Liver (tissue), 3 donors: ENCODE results near the gene ZSWIM6.

Source experiments
- GABPA ChIP-seq, 2 donors: IDR thresholded peaks in 1 of 2; conservative IDR thresholded peaks in 1 of 2; 2 replicates each; pipeline ENCODE4 v1.6.1; 2016; ENCODE audit warnings: antibody characterized with exemption in 2 of 2, mild to moderate bottlenecking in 1 of 2, moderate library complexity in 1 of 2
- JUND ChIP-seq, 2 donors: IDR thresholded peaks; 2 replicates each; pipeline ENCODE4 v1.6.1; 2016; ENCODE audit warnings: antibody characterized with exemption in 2 of 2
- RAD21 ChIP-seq, 2 donors: IDR thresholded peaks; 2 replicates each; pipeline ENCODE4 v1.6.1; 2016; ENCODE audit warnings: antibody characterized with exemption in 2 of 2, mild to moderate bottlenecking in 2 of 2
- TAF1 ChIP-seq: conservative IDR thresholded peaks from 2 replicates; pipeline ENCODE4 v1.6.1; 2016; ENCODE audit warnings: antibody characterized with exemption, mild to moderate bottlenecking
- TF ChIP-seq, protein P1 (sequence below): fragments of 150-350 bp; IDR thresholded peaks from 2 replicates; pipeline ENCODE4 v1.5.1; 2017; ENCODE audit warnings: improper control_type of control experiment, low read depth, low read length; ENCODE audit not compliant: missing input control
- TF ChIP-seq, protein P2 (sequence below): IDR thresholded peaks from 2 replicates; pipeline ENCODE4 v1.6.1; 2016; ENCODE audit warnings: antibody characterized with exemption
- TF ChIP-seq, protein P3 (sequence below): IDR thresholded peaks from 2 replicates; pipeline ENCODE4 v1.6.1; 2016; ENCODE audit warnings: antibody characterized with exemption
- TF ChIP-seq, protein P4 (sequence below): IDR thresholded peaks from 2 replicates; pipeline ENCODE4 v1.6.1; 2016; ENCODE audit warnings: antibody characterized with exemption, mild to moderate bottlenecking
- donor health status: healthy.
- donor health status: healthy.

DNA sequence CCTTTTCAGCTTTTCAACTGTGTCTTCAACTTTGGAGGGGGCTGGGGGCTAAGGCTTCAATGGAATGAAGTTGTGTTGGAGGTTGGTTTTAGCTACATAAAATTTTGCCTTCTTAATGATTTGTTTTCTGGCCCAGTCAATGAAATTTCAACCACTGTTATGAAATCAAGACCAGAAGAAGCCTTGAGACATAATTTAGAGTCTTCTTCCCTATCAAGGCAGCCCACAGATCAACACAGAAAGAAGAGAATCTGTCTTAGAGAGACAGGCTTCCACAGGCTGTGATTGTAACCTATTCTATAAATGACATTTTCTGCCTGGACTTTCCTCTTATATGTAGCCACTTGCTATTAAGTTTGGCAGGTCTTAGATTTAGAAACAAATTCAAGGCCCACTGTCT, 46.5 kb upstream of the ZSWIM6 start:
- TF ChIP-seq, protein P1, sequence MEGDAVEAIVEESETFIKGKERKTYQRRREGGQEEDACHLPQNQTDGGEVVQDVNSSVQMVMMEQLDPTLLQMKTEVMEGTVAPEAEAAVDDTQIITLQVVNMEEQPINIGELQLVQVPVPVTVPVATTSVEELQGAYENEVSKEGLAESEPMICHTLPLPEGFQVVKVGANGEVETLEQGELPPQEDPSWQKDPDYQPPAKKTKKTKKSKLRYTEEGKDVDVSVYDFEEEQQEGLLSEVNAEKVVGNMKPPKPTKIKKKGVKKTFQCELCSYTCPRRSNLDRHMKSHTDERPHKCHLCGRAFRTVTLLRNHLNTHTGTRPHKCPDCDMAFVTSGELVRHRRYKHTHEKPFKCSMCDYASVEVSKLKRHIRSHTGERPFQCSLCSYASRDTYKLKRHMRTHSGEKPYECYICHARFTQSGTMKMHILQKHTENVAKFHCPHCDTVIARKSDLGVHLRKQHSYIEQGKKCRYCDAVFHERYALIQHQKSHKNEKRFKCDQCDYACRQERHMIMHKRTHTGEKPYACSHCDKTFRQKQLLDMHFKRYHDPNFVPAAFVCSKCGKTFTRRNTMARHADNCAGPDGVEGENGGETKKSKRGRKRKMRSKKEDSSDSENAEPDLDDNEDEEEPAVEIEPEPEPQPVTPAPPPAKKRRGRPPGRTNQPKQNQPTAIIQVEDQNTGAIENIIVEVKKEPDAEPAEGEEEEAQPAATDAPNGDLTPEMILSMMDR = no peak
- TF ChIP-seq, protein P2, sequence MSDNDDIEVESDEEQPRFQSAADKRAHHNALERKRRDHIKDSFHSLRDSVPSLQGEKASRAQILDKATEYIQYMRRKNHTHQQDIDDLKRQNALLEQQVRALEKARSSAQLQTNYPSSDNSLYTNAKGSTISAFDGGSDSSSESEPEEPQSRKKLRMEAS = no peak
- TF ChIP-seq, protein P3, sequence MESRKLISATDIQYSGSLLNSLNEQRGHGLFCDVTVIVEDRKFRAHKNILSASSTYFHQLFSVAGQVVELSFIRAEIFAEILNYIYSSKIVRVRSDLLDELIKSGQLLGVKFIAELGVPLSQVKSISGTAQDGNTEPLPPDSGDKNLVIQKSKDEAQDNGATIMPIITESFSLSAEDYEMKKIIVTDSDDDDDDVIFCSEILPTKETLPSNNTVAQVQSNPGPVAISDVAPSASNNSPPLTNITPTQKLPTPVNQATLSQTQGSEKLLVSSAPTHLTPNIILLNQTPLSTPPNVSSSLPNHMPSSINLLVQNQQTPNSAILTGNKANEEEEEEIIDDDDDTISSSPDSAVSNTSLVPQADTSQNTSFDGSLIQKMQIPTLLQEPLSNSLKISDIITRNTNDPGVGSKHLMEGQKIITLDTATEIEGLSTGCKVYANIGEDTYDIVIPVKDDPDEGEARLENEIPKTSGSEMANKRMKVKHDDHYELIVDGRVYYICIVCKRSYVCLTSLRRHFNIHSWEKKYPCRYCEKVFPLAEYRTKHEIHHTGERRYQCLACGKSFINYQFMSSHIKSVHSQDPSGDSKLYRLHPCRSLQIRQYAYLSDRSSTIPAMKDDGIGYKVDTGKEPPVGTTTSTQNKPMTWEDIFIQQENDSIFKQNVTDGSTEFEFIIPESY = no peak
- TF ChIP-seq, protein P4, sequence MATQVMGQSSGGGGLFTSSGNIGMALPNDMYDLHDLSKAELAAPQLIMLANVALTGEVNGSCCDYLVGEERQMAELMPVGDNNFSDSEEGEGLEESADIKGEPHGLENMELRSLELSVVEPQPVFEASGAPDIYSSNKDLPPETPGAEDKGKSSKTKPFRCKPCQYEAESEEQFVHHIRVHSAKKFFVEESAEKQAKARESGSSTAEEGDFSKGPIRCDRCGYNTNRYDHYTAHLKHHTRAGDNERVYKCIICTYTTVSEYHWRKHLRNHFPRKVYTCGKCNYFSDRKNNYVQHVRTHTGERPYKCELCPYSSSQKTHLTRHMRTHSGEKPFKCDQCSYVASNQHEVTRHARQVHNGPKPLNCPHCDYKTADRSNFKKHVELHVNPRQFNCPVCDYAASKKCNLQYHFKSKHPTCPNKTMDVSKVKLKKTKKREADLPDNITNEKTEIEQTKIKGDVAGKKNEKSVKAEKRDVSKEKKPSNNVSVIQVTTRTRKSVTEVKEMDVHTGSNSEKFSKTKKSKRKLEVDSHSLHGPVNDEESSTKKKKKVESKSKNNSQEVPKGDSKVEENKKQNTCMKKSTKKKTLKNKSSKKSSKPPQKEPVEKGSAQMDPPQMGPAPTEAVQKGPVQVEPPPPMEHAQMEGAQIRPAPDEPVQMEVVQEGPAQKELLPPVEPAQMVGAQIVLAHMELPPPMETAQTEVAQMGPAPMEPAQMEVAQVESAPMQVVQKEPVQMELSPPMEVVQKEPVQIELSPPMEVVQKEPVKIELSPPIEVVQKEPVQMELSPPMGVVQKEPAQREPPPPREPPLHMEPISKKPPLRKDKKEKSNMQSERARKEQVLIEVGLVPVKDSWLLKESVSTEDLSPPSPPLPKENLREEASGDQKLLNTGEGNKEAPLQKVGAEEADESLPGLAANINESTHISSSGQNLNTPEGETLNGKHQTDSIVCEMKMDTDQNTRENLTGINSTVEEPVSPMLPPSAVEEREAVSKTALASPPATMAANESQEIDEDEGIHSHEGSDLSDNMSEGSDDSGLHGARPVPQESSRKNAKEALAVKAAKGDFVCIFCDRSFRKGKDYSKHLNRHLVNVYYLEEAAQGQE = no peak
- no peak for TF ChIP-seq GABPA (IDR thresholded peaks at IDR 0.05 in 1 of 2, conservative IDR thresholded peaks at IDR 0.05 in 1 of 2)
- no peak for TF ChIP-seq TAF1
- TF ChIP-seq RAD21 (IDR thresholded peaks at IDR 0.05) = no peak
- no peak for TF ChIP-seq JUND (IDR thresholded peaks at IDR 0.05)
